Fibroblast of mammary gland (primary cell): ENCODE measurements around the gene RNF25.

ENCODE experiments used
- DNase-seq: peaks from one replicate; pipeline ENCODE4 v3.0.0-alpha.2; 2010; ENCODE audit warnings: low read depth
- H3K4me3 ChIP-seq: 2 replicates; pipeline ENCODE4 v1.5.1; 2011; ENCODE audit warnings: low read depth, mild to moderate bottlenecking, low read length, moderate library complexity; ENCODE audit not compliant: control insufficient read depth
- TF ChIP-seq, protein P1 (sequence below): conservative IDR thresholded peaks from 2 replicates; pipeline ENCODE4 v1.5.1; 2011; ENCODE audit warnings: low read depth, low read length, inconsistent platforms; ENCODE audit not compliant: control insufficient read depth, insufficient read depth

Gene RNF25

DNA sequence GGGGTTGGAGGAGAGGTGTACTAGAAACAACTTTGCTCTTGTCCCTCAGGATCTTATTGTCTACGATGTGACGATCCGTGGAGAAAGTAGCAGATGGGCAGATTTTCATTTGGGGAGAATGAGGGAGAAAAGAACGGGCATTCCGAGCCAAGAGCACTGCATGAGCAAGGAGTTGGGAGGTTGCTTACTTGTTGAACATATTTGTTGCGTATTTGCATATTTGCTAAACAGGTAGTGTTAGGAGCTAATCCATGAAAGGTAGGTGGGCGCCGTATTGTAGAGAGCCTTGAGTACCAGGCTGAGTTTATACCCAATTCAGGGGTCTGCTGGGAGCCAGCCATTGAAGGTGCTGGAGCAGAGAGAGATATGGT lies 11.8 kb downstream of the RNF25 start:
- peak overlapping the region; percentile 76 for H3K4me3 ChIP-seq
- TF ChIP-seq, protein P1, sequence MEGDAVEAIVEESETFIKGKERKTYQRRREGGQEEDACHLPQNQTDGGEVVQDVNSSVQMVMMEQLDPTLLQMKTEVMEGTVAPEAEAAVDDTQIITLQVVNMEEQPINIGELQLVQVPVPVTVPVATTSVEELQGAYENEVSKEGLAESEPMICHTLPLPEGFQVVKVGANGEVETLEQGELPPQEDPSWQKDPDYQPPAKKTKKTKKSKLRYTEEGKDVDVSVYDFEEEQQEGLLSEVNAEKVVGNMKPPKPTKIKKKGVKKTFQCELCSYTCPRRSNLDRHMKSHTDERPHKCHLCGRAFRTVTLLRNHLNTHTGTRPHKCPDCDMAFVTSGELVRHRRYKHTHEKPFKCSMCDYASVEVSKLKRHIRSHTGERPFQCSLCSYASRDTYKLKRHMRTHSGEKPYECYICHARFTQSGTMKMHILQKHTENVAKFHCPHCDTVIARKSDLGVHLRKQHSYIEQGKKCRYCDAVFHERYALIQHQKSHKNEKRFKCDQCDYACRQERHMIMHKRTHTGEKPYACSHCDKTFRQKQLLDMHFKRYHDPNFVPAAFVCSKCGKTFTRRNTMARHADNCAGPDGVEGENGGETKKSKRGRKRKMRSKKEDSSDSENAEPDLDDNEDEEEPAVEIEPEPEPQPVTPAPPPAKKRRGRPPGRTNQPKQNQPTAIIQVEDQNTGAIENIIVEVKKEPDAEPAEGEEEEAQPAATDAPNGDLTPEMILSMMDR = no peak
- DNase-seq = no peak

DNA sequence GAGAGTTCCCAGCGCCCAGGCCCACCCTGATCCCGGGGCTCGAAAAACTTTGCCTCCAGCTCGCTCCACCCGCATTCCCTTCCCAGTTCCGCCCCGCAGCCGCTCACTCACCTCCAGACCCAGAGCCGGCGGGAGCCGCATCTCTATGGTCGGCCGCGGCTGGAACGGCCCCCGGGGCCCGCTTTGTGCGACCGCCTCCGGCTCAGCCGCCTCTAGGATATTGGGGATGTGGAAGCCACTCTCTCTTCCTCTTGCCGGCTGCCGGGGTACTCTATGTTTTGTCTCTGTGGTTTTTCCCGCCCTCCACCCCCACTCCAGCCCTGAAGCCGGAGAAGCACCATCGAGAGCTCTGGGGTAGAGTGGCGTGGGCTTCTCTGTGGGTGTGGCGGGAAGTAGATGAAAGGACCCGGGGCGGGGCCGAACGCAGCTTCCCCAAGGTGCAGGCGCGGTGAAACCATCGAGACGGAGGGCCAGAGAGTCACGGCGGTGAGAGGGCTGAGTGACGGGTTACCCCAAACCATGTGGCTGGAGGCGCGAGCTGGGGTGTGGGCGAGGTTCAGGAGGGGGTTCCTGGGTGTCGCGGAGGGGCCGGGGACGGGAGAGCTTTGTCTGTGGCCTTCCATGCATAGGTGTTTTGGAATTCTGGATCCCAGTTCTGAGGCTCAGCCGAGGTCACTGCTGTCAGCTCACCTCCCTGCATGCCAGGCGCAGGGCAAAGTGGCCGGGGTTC lies 12.4 kb downstream of the RNF25 start, which contains the start of the genes BCS1L and ZNF142:
Gene BCS1L (plus strand): TSS at position 426 of the 730 bp plus-strand sequence. CDS start 1,305 bp downstream, outside the sequence.
Gene ZNF142 (minus strand): TSS at position 366 of the 730 bp plus-strand sequence. CDS start 3,194 bp downstream, outside the sequence.
- H3K4me3 ChIP-seq = peak within 1 kb of the TSS; percentile 76
- TF ChIP-seq, protein P1 = no peak
- DNase-seq = peak; percentile 81

DNA sequence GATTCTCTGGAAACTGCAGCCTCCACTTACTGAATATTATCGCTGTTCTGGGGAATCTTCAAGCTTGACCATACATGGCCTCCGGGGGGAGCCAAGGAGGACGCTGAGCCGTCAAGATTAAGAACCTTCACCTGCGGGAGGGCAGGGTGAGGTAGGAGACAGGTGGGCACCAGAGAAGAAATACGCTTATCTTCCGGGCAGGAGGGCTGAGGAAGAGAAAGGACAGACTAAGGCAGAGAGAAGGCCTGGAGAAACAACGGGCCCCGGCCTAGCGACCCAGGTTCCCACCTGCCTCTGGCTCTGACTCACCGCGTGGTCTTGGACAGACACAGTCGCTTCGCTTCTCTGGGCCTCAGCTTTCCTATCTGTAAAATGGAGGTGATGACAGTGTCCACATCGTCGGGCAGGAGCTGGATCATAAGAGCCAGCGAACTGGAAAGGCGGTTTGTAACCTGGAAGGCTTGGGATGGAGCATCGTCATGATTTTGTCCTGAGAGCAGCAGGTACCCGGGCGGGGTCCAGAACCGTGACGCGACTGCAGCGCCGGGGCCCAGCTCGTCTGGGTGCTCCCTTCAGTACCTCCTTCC lies 13.0 kb downstream of the RNF25 start:
- peak overlapping the region; percentile 76 for H3K4me3 ChIP-seq
- DNase-seq = peak; percentile 34
- TF ChIP-seq, protein P1 = peak; percentile 41

DNA sequence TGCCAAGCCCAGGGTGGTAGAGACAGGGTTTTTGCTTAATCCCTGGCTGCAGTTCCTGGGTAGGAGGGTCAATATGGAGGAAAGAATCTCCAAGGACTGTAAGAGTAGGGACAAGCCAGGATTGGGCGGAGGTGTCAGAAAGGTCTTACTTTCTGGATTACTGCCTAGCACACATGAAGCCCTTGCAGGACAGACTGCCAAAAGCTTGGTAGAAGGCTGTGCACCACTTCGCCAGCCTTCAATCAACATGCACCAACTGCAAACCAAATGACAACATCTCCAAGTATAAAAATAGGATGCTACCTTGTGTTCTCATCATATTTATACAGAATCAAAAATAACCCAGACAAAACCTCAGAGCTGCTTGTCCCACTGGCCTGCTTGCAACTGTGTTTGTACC lies 16.1 kb downstream of the RNF25 start:
- TF ChIP-seq, protein P1 = no peak
- no peak for DNase-seq
- H3K4me3 ChIP-seq = no peak overlapping the region

DNA sequence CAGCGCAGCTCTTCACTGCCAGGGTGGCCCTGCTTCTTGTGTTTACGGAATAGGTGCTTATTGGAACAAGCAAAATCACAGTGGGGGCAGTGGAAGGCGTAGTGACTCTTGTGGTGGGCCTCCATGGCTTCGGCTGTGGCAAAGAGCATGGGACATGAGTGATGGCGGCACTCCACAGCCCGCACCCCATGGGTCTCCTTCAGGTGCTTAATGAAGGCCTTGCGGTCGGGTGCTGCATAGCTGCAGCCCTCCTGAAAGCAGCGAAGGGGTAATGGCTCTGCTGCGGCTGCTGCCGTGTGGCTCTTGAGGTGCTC lies 23.1 kb downstream of the RNF25 start:
- TF ChIP-seq, protein P1 = no peak
- DNase-seq = no peak
- H3K4me3 ChIP-seq = no peak overlapping the region

DNA sequence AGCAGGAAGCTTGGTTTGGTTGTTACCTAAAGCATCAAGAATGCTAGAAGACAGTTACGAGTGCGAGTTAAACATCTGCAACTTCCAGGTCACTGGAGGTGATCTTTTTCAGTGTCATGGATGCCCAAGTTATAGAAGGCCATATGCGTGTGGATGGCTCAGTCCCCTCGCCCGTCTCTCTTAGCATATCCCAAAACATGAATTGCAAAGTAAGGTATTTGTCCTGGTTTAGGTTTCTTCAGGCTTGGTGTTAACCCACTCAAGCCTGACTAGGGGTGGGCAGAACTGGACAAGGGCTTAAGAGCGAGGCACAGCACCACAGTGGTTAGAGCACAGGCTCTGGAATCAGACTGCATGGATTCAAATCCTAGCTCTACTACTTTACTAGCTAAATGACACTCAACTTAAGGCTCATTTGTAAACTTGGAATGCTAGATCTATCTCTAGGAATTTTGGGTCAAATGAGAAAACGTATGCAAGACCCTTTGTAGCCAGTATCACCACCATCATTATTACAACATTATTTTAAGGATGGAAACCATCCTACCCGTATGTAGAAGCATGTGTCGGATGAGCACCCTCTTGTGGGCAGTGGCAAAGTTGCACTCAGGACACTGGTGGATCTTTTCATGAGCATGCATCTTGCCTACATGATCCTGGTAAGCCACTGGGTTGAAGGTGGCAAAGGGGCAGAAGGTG lies 23.6 kb downstream of the RNF25 start:
- peak; percentile 75 for DNase-seq
- no peak overlapping the region for H3K4me3 ChIP-seq
- TF ChIP-seq, protein P1 = peak; percentile 91
